SK-N-SH (cell line): Measurements from ENCODE around the gene RBM33. TPM values are rescaled to one million over a fixed set of nuclear protein-coding genes. Genes with fewer than 3 reads are reported as not detected.

Source experiments
- CTCF ChIA-PET: fragments of 300-600, 350-600 bp; formaldehyde crosslinking; extraction: SDS; loops from one replicate; lab custom pipeline; 2021; lab: Yijun Ruan, JAX
- POLR2A ChIA-PET: fragments of 350-600 bp; sonication (Branson Sonifier 250); formaldehyde crosslinking; extraction: SDS; loops from one replicate; lab custom pipeline; 2020; ENCODE audit warnings: antibody characterized with exemption, inconsistent platforms; lab: Yijun Ruan, JAX
- DNase-seq: peaks from one replicate; pipeline ENCODE4 v3.0.0; 2012
- H2AFZ ChIP-seq: fragments of 200-600 bp; sonication (generic); 2 replicates; pipeline ENCODE4 v1.8.1; 2016; ENCODE audit warnings: antibody characterized with exemption, mild to moderate bottlenecking, low read depth
- H3F3A ChIP-seq: fragments of 200-600 bp; sonication (generic); replicated peaks from 2 replicates; pipeline ENCODE3; 2016; ENCODE audit warnings: antibody characterized with exemption, mild to moderate bottlenecking; ENCODE audit not compliant: insufficient read depth
- H3K27ac ChIP-seq, 2 experiments: fragments of 200-500 bp in 1 of 2; fragments of 200-600 bp in 1 of 2; sonication (Bioruptor generic) in 1 of 2; sonication (generic), shearing (Covaris generic) in 1 of 2; 2 replicates each; pipeline versions ENCODE4 v1.5.1 to v1.6.1; 2014 to 2016; ENCODE audit warnings: low read depth in 2 of 2, inconsistent platforms in 1 of 2, low read length in 1 of 2, mild to moderate bottlenecking in 1 of 2, mixed read lengths in 1 of 2
- H3K27me3 ChIP-seq: fragments of 200-600 bp; sonication (generic), shearing (Covaris generic); 2 replicates; pipeline ENCODE4 v1.6.1; 2016; ENCODE audit warnings: mixed run types; ENCODE audit not compliant: insufficient read depth
- H3K36me3 ChIP-seq, 2 experiments: fragments of 200-500 bp in 1 of 2; fragments of 200-600 bp in 1 of 2; sonication (Bioruptor generic) in 1 of 2; sonication (generic) in 1 of 2; replicated peaks in 1 of 2; 2 replicates each; pipeline versions ENCODE3 to v1.5.1; 2014 to 2016; ENCODE audit warnings: low read length in 1 of 2, mild to moderate bottlenecking in 1 of 2; ENCODE audit not compliant: insufficient read depth in 2 of 2, control insufficient read depth in 1 of 2
- H3K4me1 ChIP-seq, 2 experiments: fragments of 200-500 bp in 1 of 2; fragments of 200-600 bp in 1 of 2; sonication (Bioruptor generic) in 1 of 2; sonication (generic), shearing (Covaris generic) in 1 of 2; 2 replicates each; pipeline versions ENCODE4 v1.5.1 to v1.6.1; 2014 to 2016; ENCODE audit warnings: low read depth in 1 of 2, low read length in 1 of 2, mixed run types in 1 of 2; ENCODE audit not compliant: insufficient read depth in 2 of 2, control insufficient read depth in 1 of 2
- H3K4me2 ChIP-seq: fragments of 200-600 bp; sonication (generic), shearing (Covaris generic); 2 replicates; pipeline ENCODE4 v1.6.1; 2017; ENCODE audit warnings: mixed run types
- H3K4me3 ChIP-seq, 2 experiments: fragments of 200-500 bp in 1 of 2; fragments of 200-600 bp in 1 of 2; sonication (Bioruptor generic) in 1 of 2; sonication (generic), shearing (Covaris generic) in 1 of 2; 2 replicates each; pipeline versions ENCODE4 v1.5.1 to v1.8.1; 2014 to 2016; ENCODE audit warnings: low read depth in 2 of 2, inconsistent platforms in 1 of 2, low read length in 1 of 2, mild to moderate bottlenecking in 1 of 2, mixed read lengths in 1 of 2, moderate library complexity in 1 of 2
- H3K79me2 ChIP-seq: fragments of 200-600 bp; sonication (generic); 2 replicates; pipeline ENCODE4 v1.8.1; 2017; ENCODE audit warnings: mild to moderate bottlenecking; ENCODE audit not compliant: insufficient read depth
- H3K9ac ChIP-seq: fragments of 200-600 bp; sonication (generic); 2 replicates; pipeline ENCODE4 v1.6.1; 2017; ENCODE audit warnings: mixed run types
- H3K9me2 ChIP-seq: fragments of 200-600 bp; sonication (generic); 2 replicates; pipeline ENCODE4 v1.6.1; 2017; ENCODE audit warnings: mixed run types
- H3K9me3 ChIP-seq: fragments of 200-600 bp; sonication (generic); 2 replicates; pipeline ENCODE4 v1.6.1; 2017; ENCODE audit warnings: mixed run types, mild to moderate bottlenecking, moderate library complexity
- H4K20me1 ChIP-seq: fragments of 200-600 bp; sonication (generic); 2 replicates; pipeline ENCODE4 v1.6.1; 2017; ENCODE audit warnings: mild to moderate bottlenecking, mixed run types; ENCODE audit not compliant: insufficient read depth
- CHD2 ChIP-seq: fragments of 150-350 bp; IDR thresholded peaks from 2 replicates; pipeline ENCODE4 v1.6.1; 2018; ENCODE audit warnings: low read length; ENCODE audit not compliant: partially characterized antibody
- ELF1 ChIP-seq: IDR thresholded peaks from 2 replicates; pipeline ENCODE4 v1.4.0; 2012
- FOXM1 ChIP-seq: IDR thresholded peaks from 2 replicates; pipeline ENCODE4 v1.4.0; 2012; ENCODE audit warnings: low read depth, mild to moderate bottlenecking
- GATA2 ChIP-seq: sonication (generic); formaldehyde crosslinking; IDR thresholded peaks from 2 replicates; pipeline ENCODE4 v1.5.0; 2020; ENCODE audit warnings: mild to moderate bottlenecking, missing genetic modification reagents
- MXI1 ChIP-seq: IDR thresholded peaks from 2 replicates; pipeline ENCODE4 v1.6.1; 2012; ENCODE audit warnings: mild to moderate bottlenecking, low read depth, low read length, improper control_type of control experiment
- NFIC ChIP-seq: IDR thresholded peaks from 2 replicates; pipeline ENCODE4 v1.4.0; 2012; ENCODE audit warnings: borderline replicate concordance
- RAD21 ChIP-seq: IDR thresholded peaks from 2 replicates; pipeline ENCODE4 v1.6.1; 2012; ENCODE audit warnings: mild to moderate bottlenecking, low read length
- REST ChIP-seq: IDR thresholded peaks from 2 replicates; pipeline ENCODE4 v1.6.1; 2012; ENCODE audit warnings: mild to moderate bottlenecking, low read depth, low read length, moderate library complexity
- TAF1 ChIP-seq: IDR thresholded peaks from 2 replicates; pipeline ENCODE4 v1.6.1; 2012; ENCODE audit warnings: low read depth, mild to moderate bottlenecking, low read length, moderate library complexity, borderline replicate concordance
- TEAD4 ChIP-seq: IDR thresholded peaks from 2 replicates; pipeline ENCODE4 v1.4.0; 2012; ENCODE audit warnings: mild to moderate bottlenecking, borderline replicate concordance; ENCODE audit not compliant: insufficient read depth
- WGBS: methylation state at CpG from one replicate; pipeline ENCODE4 v1.1.6; 2017; ENCODE audit warnings: low lambda C conversion rate; 5-methylcytosine and 5-hydroxymethylcytosine counted together
- polyA plus RNA-seq, 3 experiments: library from polyadenylated mRNA; depleted of rRNA; stranded (reverse); fragments of >200 nt; gene quantifications; 2 replicates each; pipeline ENCODE4 v1.2.3, GENCODE V29; 2012
- TF ChIP-seq, protein P1 (sequence below): fragments of 200-600 bp; sonication (generic); IDR thresholded peaks from 2 replicates; pipeline ENCODE4 v1.6.1; 2017; ENCODE audit warnings: antibody characterized with exemption, mild to moderate bottlenecking, moderate library complexity
- TF ChIP-seq, protein P2 (sequence below): IDR thresholded peaks from 2 replicates; pipeline ENCODE4 v1.4.0; 2012; ENCODE audit warnings: low read depth, borderline replicate concordance

The RBM33 gene
- polyA plus RNA-seq, 1 of the 3 experiments (the other 2 are of a cell fraction): 13.8 TPM

DNA sequence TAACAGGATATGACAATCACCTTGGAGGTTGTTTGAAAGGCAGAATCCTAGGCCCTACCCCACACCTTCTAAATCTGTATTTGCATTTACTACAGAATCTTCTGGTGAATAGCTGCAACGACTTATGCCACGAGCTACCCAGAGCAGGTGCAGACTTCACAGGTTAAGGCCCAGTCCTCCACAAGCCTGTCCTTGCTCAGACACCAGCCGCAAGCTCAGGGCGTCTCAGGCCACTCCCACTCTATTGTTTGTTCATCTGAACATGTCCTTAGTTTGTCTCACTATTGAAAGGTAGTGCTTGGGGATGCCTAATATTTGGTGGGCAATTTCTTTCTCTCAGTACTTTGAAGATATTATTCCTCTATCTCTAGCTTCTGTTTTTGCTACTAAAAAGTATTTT is 18.9 kb upstream of the RBM33 start:
- Histone ChIP-seq H3K4me2 (no peak overlapping the region), H2AFZ (no peak overlapping the region), H3K79me2 (no peaks in the 10 kb centered on the region), H3K9me3 (no peaks in the 10 kb centered on the region), H3K9ac (no peak overlapping the region), H3K4me3 (no peak overlapping the region), H3K4me1 (no peaks in the 10 kb centered on the region), H3K27ac (no peak overlapping the region), H3K27me3 (peaks cover 23% of the 10 kb centered on the region; the same call in 1 of the 2 replicates), H3F3A (no peaks in the 10 kb centered on the region), H4K20me1 (no peaks in the 10 kb centered on the region), H3K36me3 (no peaks in the 10 kb centered on the region), H3K9me2 (no peaks in the 10 kb centered on the region)
- DNase-seq: no peak
- ChIA-PET CTCF (no interaction called here), POLR2A (interaction anchor here (0.8 kb wide), 1 partner anchor 18 kb away, joined by 3 read pairs; no protein-coding TSS in a partner anchor)
- 36% methylated on average over 4 of the region's 4 CpGs for WGBS
- TF ChIP-seq NFIC: no peak

DNA sequence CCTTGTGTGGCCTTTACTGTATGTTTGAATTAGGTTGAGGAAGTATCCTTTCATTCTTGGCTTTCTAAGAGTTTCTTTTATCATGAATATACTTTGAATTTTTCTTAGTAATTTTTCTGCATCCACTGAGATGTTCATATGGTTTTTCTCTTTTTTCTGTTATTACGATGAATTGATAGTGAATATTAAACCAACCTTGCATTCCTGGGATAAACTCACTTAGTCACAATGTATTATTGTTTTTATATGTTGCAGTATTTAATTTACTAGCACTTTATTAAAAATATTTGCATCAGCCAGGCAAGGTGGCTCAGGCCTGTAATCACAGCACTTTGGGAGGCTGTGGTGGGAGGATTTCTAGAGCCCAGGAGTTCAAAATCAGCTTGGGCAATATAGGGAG is 15.3 kb upstream of the RBM33 start:
- Histone ChIP-seq H3K27ac (no peak overlapping the region), H4K20me1 (no peaks in the 10 kb centered on the region), H3K36me3 (no peaks in the 10 kb centered on the region), H3K9me3 (no peaks in the 10 kb centered on the region), H3F3A (no peaks in the 10 kb centered on the region), H3K4me3 (no peak overlapping the region), H2AFZ (no peak overlapping the region), H3K4me2 (no peak overlapping the region), H3K9ac (no peak overlapping the region), H3K4me1 (no peaks in the 10 kb centered on the region), H3K9me2 (no peaks in the 10 kb centered on the region), H3K79me2 (no peaks in the 10 kb centered on the region), H3K27me3 (no peaks in the 10 kb centered on the region)
- ChIA-PET POLR2A (no interaction called here), CTCF (interaction anchor here (1.0 kb wide), 1 partner anchor 30 kb away, joined by 3 read pairs; no protein-coding TSS in a partner anchor)
- no peak for TF ChIP-seq CHD2
- no peak for TF ChIP-seq GATA2 (CRISPR knock-in tag)
- no peak for TF ChIP-seq REST
- TF ChIP-seq, protein P1, sequence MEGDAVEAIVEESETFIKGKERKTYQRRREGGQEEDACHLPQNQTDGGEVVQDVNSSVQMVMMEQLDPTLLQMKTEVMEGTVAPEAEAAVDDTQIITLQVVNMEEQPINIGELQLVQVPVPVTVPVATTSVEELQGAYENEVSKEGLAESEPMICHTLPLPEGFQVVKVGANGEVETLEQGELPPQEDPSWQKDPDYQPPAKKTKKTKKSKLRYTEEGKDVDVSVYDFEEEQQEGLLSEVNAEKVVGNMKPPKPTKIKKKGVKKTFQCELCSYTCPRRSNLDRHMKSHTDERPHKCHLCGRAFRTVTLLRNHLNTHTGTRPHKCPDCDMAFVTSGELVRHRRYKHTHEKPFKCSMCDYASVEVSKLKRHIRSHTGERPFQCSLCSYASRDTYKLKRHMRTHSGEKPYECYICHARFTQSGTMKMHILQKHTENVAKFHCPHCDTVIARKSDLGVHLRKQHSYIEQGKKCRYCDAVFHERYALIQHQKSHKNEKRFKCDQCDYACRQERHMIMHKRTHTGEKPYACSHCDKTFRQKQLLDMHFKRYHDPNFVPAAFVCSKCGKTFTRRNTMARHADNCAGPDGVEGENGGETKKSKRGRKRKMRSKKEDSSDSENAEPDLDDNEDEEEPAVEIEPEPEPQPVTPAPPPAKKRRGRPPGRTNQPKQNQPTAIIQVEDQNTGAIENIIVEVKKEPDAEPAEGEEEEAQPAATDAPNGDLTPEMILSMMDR: no peak
- TF ChIP-seq MXI1: no peak
- TF ChIP-seq ELF1: no peak
- TF ChIP-seq, protein P2, sequence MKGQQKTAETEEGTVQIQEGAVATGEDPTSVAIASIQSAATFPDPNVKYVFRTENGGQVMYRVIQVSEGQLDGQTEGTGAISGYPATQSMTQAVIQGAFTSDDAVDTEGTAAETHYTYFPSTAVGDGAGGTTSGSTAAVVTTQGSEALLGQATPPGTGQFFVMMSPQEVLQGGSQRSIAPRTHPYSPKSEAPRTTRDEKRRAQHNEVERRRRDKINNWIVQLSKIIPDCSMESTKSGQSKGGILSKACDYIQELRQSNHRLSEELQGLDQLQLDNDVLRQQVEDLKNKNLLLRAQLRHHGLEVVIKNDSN: no peak
- no peak for TF ChIP-seq TEAD4
- no peak for TF ChIP-seq TAF1
- no peak for TF ChIP-seq FOXM1
- TF ChIP-seq RAD21: no peak
- 63% methylated on average over 1 of the region's 1 CpG for WGBS
- DNase-seq: no peak
